Measurements from ENCODE around the gene NSUN4.
A peak's percentile ranks its signal among the peaks of the same experiment; 100 is the strongest.

NSUN4 gene

DNA sequence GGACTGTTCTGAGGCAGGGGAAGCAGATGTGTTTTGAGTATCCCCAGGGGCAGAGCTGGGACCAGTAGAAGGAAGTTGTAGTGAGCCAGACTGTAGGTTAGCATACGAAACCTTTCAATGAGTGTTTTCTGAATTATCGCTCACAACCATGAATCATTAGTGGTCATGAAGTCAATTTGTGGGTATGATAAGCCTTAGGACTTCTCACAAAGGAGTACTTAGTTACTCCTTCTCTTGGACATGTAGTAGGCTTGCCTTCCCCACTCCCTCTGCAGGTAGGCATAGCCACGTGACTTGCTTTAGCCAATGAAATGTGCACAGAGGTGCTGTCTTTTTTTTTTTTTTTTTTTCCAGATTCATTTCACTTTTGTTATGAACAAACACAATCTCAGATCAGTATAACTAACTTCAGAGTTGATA is 29.6 kb downstream of the NSUN4 start:
- H3K4me3 ChIP-seq (ENCODE audit: control insufficient read depth, low read depth, low read length): no peak overlapping the region
- TF ChIP-seq, protein P1, sequence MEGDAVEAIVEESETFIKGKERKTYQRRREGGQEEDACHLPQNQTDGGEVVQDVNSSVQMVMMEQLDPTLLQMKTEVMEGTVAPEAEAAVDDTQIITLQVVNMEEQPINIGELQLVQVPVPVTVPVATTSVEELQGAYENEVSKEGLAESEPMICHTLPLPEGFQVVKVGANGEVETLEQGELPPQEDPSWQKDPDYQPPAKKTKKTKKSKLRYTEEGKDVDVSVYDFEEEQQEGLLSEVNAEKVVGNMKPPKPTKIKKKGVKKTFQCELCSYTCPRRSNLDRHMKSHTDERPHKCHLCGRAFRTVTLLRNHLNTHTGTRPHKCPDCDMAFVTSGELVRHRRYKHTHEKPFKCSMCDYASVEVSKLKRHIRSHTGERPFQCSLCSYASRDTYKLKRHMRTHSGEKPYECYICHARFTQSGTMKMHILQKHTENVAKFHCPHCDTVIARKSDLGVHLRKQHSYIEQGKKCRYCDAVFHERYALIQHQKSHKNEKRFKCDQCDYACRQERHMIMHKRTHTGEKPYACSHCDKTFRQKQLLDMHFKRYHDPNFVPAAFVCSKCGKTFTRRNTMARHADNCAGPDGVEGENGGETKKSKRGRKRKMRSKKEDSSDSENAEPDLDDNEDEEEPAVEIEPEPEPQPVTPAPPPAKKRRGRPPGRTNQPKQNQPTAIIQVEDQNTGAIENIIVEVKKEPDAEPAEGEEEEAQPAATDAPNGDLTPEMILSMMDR (IDR thresholded peaks at IDR 0.05; ENCODE audit: control insufficient read depth, insufficient read depth, low read depth, low read length, missing control alignments): no peak
- no peak for DNase-seq (ENCODE audit: low read depth)

DNA sequence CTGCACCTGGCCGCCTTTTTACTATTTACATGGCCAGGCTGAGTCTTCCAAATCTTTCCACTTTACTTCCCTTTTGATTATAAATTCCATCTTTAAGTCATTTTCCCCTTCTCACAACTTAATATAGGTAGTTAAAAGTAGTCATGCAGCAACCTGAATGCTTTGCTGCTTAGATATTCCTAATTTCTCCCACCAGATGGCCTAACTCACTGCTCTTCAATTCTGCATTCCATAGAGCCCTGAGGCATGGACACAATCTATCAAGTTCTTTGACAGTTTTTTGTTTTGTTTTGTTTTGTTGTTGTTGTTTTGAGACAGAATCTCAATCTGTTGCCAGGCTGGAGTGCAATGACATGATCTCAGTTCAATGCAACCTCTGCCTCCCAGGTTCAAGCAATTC is 31.8 kb downstream of the NSUN4 start:
- TF ChIP-seq, protein P1 (IDR thresholded peaks at IDR 0.05; ENCODE audit: control insufficient read depth, insufficient read depth, low read depth, low read length, missing control alignments): no peak
- no peak overlapping the region for H3K4me3 ChIP-seq (ENCODE audit: control insufficient read depth, low read depth, low read length)
- no peak for DNase-seq (ENCODE audit: low read depth)

DNA sequence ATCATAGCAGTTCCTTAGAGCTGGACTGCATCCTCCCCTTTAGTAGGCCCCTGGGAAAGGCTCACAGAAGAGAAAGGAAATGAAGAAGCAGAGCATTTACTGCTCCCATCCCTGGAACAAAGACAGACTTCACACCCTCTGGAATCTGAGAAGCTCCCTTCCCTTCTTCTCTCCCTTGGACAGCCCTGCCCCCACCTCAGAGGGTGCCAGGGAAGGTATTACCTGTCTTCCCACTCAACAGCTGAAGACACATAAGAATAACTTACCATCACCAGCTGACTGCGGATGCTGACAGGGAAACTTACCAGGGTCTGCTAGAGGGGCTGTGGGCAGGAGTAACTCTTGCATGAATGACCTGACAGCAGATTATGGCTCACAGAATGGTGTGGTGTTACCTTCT is 39.4 kb downstream of the NSUN4 start:
- DNase-seq (ENCODE audit: low read depth): no peak
- TF ChIP-seq, protein P1 (IDR thresholded peaks at IDR 0.05; ENCODE audit: control insufficient read depth, insufficient read depth, low read depth, low read length, missing control alignments): no peak
- no peak overlapping the region for H3K4me3 ChIP-seq (ENCODE audit: control insufficient read depth, low read depth, low read length)

DNA sequence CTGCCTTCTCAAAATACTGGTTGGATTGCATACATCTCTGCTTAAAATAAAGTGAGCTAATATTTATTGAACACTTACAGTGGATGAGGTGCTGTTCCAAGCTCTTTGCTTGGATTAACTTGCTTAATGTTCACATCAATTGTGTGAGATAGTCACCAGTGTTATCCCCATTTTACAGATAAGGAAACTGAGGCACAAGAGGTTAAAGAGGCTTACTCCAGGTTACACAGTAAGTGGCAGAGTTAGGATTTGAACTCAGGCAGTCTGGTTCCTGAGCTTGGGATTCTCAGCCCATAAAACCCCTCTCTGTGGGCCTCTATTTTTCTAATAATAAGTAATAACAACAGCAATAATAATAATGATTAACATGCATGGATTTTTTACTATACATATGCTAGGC is 39.9 kb downstream of the NSUN4 start:
- H3K4me3 ChIP-seq (ENCODE audit: control insufficient read depth, low read depth, low read length): no peak overlapping the region
- no peak for DNase-seq (ENCODE audit: low read depth)
- TF ChIP-seq, protein P1 (IDR thresholded peaks at IDR 0.05; ENCODE audit: control insufficient read depth, insufficient read depth, low read depth, low read length, missing control alignments): no peak

- DNase-seq (ENCODE audit: low read depth): no peak
- no peak overlapping the region for H3K4me3 ChIP-seq (ENCODE audit: control insufficient read depth, low read depth, low read length)
- TF ChIP-seq, protein P1 (IDR thresholded peaks at IDR 0.05; ENCODE audit: control insufficient read depth, insufficient read depth, low read depth, low read length, missing control alignments): no peak
These were observed 52.9 kb downstream of the NSUN4 start for GRCh38 chr1:46393510-46393909.

GRCh38 chr1:46394108-46394871 is 53.7 kb downstream of the NSUN4 start, which contains the start of gene FAAH:
Gene FAAH (plus strand): TSS chr1:46394317. CDS start chr1:46394349, 32 bp downstream.
- peak within 1 kb of the TSS; percentile 23 for H3K4me3 ChIP-seq (ENCODE audit: control insufficient read depth, low read depth, low read length)
- TF ChIP-seq, protein P1 (IDR thresholded peaks at IDR 0.05; ENCODE audit: control insufficient read depth, insufficient read depth, low read depth, low read length, missing control alignments): no peak
- no peak for DNase-seq (ENCODE audit: low read depth)

Measured in AG09309 (cell line).